Right ventricle myocardium superior (tissue), 1 donor: ENCODE measurements around the gene MACROH2A2. TPM values are rescaled to one million over a fixed set of nuclear protein-coding genes. Genes with fewer than 3 reads are reported as not detected.
"Not testable (repeated sequence)": the region's sequence is repeated elsewhere in the genome, so short reads cannot be mapped to it uniquely, and the experiment has no call there.

Source experiments
- ATAC-seq: fragments of 200-7000 bp; cut with Tn5 transposase; one replicate; pipeline ENCODE4 v1.9.1; 2020; ENCODE audit warnings: mild to moderate bottlenecking; ENCODE audit not compliant: poor library complexity
- DNase-seq: peaks from one replicate; pipeline ENCODE4 v3.0.0-alpha.2; 2020
- intact Hi-C: fragments of 100-400 bp; cut with DNase I; formaldehyde crosslinking; loops from one replicate; pipeline ENCODE4 v1.11.2; 2022
- total RNA-seq: library from RNA; stranded (reverse); fragmentation: NEBNext Ultra II Directional; extraction: Animal tissue kit (Norgen Biotek cat#: 25700); gene quantifications from one replicate; pipeline ENCODE4 v1.2.1, GENCODE V29; 2021
- donor health status: DM: no; HTN: yes; CAD: no; lungs with severe emphysema.

Gene MACROH2A2
- total RNA-seq, 1 donor from 2014 or later, result 13.2 TPM

GRCh38 chr10:70121281-70121949 lies 68.8 kb downstream of the MACROH2A2 start:
- no peak for ATAC-seq
- DNase-seq, result no peak
- intact Hi-C loops, result no loop called here

DNA sequence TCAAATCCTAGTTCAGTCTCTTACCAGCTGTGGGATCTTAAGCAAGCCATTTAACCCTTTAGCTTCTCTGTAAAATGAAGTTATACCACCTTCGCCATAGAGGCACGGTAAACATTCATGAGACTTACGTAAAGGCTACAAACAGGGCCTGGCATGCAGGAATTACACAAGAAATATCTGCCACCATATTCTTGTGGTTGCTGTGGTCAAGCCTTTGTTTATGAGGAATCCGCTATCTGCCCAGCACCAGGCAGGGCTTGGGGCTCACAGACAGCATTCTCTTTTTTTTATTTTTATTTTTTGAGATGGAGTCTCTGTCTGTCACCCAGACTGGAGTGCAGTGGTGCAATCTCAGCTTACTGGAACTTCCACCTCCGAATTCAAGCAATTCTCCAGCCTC lies 70.1 kb downstream of the MACROH2A2 start:
- ATAC-seq (no peak), DNase-seq (no peak)
- intact Hi-C loops, result no loop called here

DNA sequence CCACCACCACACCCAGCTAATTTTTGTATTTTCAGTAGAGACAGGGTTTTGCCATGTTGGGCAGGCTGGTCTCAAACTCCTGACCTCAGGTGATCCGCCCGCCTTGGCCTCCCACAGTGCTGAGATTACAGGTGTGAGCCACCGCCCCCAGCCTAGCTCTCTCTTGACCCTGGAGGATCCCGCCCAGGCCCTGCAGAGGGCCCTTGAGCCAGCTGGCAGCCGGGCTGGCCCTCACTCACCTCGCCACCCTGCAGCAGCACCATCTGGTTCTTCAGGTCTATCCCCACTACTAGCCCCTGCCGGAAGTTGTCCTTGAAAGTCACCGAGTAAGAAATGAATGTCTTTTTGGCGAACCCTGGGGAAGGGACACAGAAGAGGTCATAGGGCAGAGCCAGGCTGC lies 70.5 kb downstream of the MACROH2A2 start:
- DNase-seq, ATAC-seq, intact Hi-C loops: not testable (repeated sequence)

- intact Hi-C loops, result no loop called here
- ATAC-seq (no peak), DNase-seq (no peak)
Observed at GRCh38 chr10:70123817-70124216, 71.2 kb downstream of the MACROH2A2 start.

DNA sequence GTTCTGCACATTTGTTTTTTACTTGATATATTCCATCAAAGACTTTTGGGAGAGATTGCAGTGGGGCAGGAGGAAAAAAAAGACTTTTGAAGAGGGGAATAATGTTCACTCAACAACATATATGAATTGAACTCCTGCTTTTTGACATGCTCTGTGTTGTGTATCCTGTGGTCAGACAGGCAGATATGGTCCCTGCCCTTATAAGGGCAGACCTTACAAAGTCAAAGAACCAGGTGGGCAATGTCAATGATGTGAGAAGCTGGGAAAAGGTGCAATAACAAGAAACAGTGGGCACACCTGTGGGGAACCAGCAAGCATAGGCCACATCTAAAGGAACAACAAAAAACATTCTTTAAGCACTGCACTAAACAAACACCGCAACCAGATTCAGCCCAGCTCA lies 71.8 kb downstream of the MACROH2A2 start:
- intact Hi-C loops, result no loop called here
- DNase-seq (no peak), ATAC-seq (no peak)

- ATAC-seq (no peak), DNase-seq (no peak)
- intact Hi-C loops, result no loop called here
Observed at GRCh38 chr10:70124918-70125317, 72.3 kb downstream of the MACROH2A2 start.

DNA sequence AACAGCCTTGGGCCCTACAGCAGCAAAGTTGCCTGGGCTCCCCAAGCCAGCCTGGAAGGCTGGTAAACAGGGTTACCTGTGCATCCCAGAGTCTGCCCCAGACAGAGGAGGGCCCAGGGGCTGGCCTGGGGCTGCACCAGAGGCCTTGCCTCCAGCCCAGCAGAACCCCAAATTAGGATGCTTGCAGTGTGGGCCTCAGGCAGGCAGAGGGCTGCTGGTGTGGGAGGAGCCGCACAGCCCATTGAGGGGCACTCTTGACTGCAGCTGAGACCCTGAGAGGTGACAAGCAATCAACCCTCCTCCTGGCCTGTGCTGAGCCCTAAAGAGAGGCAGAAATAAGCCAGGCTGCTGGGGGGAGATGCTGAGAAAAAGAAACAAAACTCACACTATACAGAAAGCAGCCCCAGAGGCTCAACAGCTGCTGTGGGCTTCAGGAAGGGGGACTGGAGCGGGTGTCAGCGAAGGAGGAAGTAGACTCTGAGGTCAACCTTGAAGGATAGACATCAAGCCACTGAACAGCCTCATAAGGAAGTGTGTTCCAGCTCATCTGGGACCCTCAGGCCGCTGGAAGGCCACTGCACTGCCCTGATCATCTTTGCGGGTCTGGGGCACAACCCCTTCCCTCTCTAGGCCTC lies 73.4 kb downstream of the MACROH2A2 start:
- ATAC-seq (no peak), DNase-seq (no peak)
- intact Hi-C loops, result no loop called here

GRCh38 chr10:70126700-70127395 lies 74.2 kb downstream of the MACROH2A2 start:
- DNase-seq, result no peak
- intact Hi-C loops, result no loop called here
- no peak for ATAC-seq

GRCh38 chr10:70130878-70131559 lies 78.4 kb downstream of the MACROH2A2 start:
- ATAC-seq, result peak; percentile 5
- intact Hi-C loops, result no loop called here
- no peak for DNase-seq

DNA sequence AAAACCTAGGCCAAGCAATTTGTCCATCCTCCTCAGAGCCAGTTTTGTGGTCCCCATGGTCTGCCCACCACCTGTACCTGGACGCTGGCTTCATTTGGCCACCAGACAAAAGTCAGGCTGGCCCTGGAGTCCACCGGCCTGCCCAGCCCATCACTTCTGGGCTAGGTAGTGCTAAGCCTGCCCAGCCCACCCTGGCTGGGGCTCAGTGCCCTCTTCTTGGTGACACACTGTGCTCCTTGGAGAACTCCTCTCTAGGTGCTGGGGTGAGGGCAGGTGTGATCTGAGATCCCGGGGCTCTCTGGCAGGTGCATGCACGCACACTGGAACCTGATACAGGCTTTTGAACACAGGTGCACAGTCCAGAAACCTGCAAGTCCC lies 78.9 kb downstream of the MACROH2A2 start:
- DNase-seq (no peak), ATAC-seq (no peak)
- intact Hi-C loops, result no loop called here

GRCh38 chr10:70132098-70133029 lies 79.7 kb downstream of the MACROH2A2 start, which contains the start of gene AIFM2:
AIFM2 (minus strand) TSS chr10:70132825; CDS start chr10:70124084, 8,741 bp downstream.
- ATAC-seq (peak; percentile 94), DNase-seq (peak; percentile 90)
- intact Hi-C loops, result no loop called here

DNA sequence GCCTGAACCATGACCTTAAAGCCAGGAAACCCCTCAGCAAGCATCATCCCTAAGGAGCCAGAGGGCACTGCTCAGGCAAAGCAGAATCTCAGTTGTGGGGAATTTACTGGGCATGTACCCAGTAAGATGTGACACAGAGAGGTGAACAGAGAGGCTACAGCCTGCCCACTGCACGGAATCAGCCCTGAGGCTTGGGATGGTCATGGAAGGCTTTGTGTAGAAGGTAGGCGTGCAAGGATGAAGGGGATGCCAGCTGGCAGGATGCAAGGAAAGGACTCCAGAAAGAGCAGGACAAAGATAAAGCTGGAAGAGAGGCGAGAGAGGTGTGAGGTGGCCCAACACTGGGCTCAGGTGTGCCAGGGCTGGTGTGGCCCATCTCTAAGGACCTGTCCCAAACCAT lies 82.4 kb downstream of the MACROH2A2 start:
- no peak for ATAC-seq
- no peak for DNase-seq
- intact Hi-C loops, result no loop called here

DNA sequence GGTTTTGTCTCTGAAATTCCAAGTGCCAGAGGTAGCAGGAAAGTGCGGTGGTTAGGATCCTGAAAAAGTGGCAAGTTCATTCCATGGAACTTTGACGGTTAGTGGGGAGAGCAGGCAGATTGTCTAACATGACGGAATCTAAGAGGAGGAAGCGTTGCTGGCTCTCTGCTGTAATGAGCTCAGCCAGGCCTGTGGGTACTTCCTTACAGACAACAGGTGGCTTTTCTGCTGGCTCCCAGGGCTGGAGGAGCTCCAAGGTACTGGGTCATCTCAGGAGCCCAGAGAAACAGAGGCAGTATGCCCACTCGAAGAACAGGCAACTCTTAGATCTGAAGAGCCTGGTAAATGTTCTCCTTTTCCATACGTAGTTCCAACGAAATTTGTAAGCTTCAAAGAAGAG lies 83.0 kb downstream of the MACROH2A2 start:
- DNase-seq (no peak), ATAC-seq (no peak)
- intact Hi-C loops, result no loop called here

GRCh38 chr10:70137135-70137534 lies 84.5 kb downstream of the MACROH2A2 start:
- no peak for ATAC-seq
- DNase-seq, result no peak
- intact Hi-C loops, result no loop called here

- DNase-seq, result no peak
- intact Hi-C loops, result no loop called here
- no peak for ATAC-seq
Observed at GRCh38 chr10:70137927-70138883, 85.6 kb downstream of the MACROH2A2 start.

DNA sequence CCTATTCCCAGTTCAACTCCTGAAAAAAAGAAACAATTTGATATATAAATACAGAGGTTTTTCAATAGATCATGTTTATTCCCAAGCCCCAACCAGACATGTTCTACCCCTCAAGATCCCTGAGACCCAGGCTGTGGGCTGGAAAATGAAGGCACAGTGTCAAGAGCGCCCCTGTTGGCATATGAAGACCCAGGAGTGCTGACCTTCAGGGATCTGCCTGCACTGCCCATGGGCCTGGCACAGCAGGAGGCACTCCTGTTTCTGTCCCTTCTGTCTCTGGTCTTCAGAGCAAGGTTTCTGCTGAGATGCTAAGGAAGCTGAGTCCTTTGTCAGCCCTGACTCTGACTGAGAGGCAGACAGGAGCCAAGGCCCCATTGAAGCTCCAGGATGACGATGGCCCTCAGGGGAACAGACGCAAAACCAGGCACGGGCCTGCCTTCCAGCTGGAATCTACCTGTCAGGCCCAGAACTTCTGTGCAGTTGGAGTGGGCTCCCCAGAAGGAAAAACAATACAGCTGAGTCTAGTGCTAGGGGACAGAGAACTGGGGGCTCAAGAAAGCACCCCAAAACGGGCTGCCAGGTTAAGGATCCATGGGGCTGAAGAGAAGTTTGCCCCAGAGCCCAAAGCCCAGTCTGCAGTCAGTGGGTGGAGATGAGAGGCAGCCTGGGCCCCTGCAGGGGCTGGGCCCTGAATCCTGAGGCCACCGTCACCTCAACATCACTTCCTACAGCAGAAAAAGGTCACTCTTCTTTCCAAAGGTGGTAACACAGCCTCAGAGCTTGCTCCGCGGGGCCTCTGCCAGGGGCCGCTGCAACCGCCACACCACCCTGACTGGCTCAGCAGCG lies 86.7 kb downstream of the MACROH2A2 start:
- intact Hi-C loops, result no loop called here
- no peak for ATAC-seq
- DNase-seq, result no peak

GRCh38 chr10:70139997-70140250 lies 87.3 kb downstream of the MACROH2A2 start:
- no peak for ATAC-seq
- DNase-seq, result no peak
- intact Hi-C loops, result no loop called here
